Measurements from ENCODE around the gene AADACL4. TPM values are rescaled to one million over a fixed set of nuclear protein-coding genes. Genes with fewer than 3 reads are reported as not detected.

Gene AADACL4
- polyA plus RNA-seq, 1 experiment, result not detected

GRCh38 chr1:12596007-12596821 is 47.7 kb upstream of the AADACL4 start:
- DNase-seq (ENCODE audit: low read depth, low spot score), result peak; percentile 91
- TF ChIP-seq CTCF (IDR thresholded peaks at IDR 0.05; ENCODE audit: low read depth, low read length), result no peak
- Histone ChIP-seq H3K27ac (ENCODE audit: low read depth, low read length) (peak overlapping the region; percentile 99), H3K9me3 (ENCODE audit: control insufficient read depth, insufficient read depth, low read length) (no peaks in the 10 kb centered on the region; the same call in 1 of the 2 replicates), H3K4me3 (ENCODE audit: low read depth, low read length) (peak overlapping the region; percentile 39), H3K27me3 (ENCODE audit: control insufficient read depth, insufficient read depth, low read length) (no peaks in the 10 kb centered on the region)
- ChIA-PET POLR2A (interaction anchor here (0.5 to 2.1 kb wide), 8 partner anchors 8 to 189 kb away, joined by 3 to 34 read pairs (median 10); partner anchors contain the start of gene DHRS3), CTCF (interaction anchor here (1.2 to 1.3 kb wide), 3 partner anchors 39 to 189 kb away, joined by 3 to 4 read pairs (median 3); no protein-coding TSS in a partner anchor)

- Histone ChIP-seq H3K27ac (ENCODE audit: low read depth, low read length) (no peak overlapping the region), H3K4me3 (ENCODE audit: low read depth, low read length) (no peak overlapping the region), H3K9me3 (ENCODE audit: control insufficient read depth, insufficient read depth, low read length) (no peaks in the 10 kb centered on the region), H3K27me3 (ENCODE audit: control insufficient read depth, insufficient read depth, low read length) (no peaks in the 10 kb centered on the region)
- no peak for DNase-seq (ENCODE audit: low read depth, low spot score)
- TF ChIP-seq CTCF (IDR thresholded peaks at IDR 0.05; ENCODE audit: low read depth, low read length), result no peak
- ChIA-PET CTCF (no interaction called here), POLR2A (no interaction called here)
These were observed 46.1 kb upstream of the AADACL4 start for GRCh38 chr1:12597792-12598191.

GRCh38 chr1:12598974-12599373 is 44.9 kb upstream of the AADACL4 start:
- ChIA-PET POLR2A (interaction anchor here (0.7 kb wide), 1 partner anchor 779 kb away, joined by 3 read pairs; no protein-coding TSS in a partner anchor), CTCF (no interaction called here)
- no peaks in the 10 kb centered on the region for H3K27me3 ChIP-seq (ENCODE audit: control insufficient read depth, insufficient read depth, low read length)
- H3K27ac ChIP-seq (ENCODE audit: low read depth, low read length), result no peak overlapping the region
- no peaks in the 10 kb centered on the region for H3K9me3 ChIP-seq (ENCODE audit: control insufficient read depth, insufficient read depth, low read length)
- TF ChIP-seq CTCF (IDR thresholded peaks at IDR 0.05; ENCODE audit: low read depth, low read length), result no peak
- DNase-seq (ENCODE audit: low read depth, low spot score), result no peak
- H3K4me3 ChIP-seq (ENCODE audit: low read depth, low read length), result no peak overlapping the region

- POLR2A ChIA-PET, result no interaction called here
These were observed 44.2 kb upstream of the AADACL4 start for GRCh38 chr1:12599657-12600056.

More at GRCh38 chr1:12599657-12600056, 44.2 kb upstream of the AADACL4 start:
- no peak for TF ChIP-seq CTCF (IDR thresholded peaks at IDR 0.05; ENCODE audit: low read depth, low read length)
- DNase-seq (ENCODE audit: low read depth, low spot score), result no peak
- no peaks in the 10 kb centered on the region for H3K9me3 ChIP-seq (ENCODE audit: control insufficient read depth, insufficient read depth, low read length)
- peak overlapping the region; percentile 21 for H3K27ac ChIP-seq (ENCODE audit: low read depth, low read length)
- H3K27me3 ChIP-seq (ENCODE audit: control insufficient read depth, insufficient read depth, low read length), result no peaks in the 10 kb centered on the region
- H3K4me3 ChIP-seq (ENCODE audit: low read depth, low read length), result no peak overlapping the region
- CTCF ChIA-PET, result no interaction called here
